ENCODE measurements around the gene GLDC.
"Not testable (repeated sequence)": the region's sequence is repeated elsewhere in the genome, so short reads cannot be mapped to it uniquely, and the experiment has no call there.

GLDC gene

DNA sequence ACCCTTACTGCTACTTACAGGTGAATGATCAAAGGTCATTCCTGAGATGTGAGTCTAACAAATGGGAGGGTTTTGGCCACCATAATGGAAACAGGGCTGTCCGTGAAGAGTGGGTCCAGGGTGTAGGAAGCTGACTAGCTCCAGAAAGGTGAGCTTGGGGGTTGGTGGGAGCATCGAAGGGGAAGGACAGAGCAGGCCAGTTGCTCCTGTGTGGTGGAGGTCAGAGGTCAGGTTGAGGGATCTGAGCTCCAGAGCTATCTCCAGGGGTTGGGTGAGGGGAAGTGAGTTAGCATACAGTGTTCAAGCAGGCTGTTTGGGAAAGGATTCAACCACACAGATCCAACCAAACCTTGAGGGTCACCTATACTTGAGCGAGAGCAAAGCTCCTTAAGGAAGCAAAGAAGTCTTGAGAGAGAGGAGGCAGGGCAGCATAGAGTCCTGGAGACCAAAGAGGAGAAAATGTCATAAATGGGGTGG, 18.7 kb upstream of the GLDC start:
- no peak for DNase-seq (ENCODE audit: low read depth in 2 of 2)

GRCh38 chr9:6660512-6660911, 15.0 kb upstream of the GLDC start:
- DNase-seq (ENCODE audit: low read depth in 2 of 2) = no peak

- no peak for DNase-seq (ENCODE audit: low read depth in 2 of 2)
Observed at GRCh38 chr9:6658628-6659353, 13.3 kb upstream of the GLDC start.

DNA sequence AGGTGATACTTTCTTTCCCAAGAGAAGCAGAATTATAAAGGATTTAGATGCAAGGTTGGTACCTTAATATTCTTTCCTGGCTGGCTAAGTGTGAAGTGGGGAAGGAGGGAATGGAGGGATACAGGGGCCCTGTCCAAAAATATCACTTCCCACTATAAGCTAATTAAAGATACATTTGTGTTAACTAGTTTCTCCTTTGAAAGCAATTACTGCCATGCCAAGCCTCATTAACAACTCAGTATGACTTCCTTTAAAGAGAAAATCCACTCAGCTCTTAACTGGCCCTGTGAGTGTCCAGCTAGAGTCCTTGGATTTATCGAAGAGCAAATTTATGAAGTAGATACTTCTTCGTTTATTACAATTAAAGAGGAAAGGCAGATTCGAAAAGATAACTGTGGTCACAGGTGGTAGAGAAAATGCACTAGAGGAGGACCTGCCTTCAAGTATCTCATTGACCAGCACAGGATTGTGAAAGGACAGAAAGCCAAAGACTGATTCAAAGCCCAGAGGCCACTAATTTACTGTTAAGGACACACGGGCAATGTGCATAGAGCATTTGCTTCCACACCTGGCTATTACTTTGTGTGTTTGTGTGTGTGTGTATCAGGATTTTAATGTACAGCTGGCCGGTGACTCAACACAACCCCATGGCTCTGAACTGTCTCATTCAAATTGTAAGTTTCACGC, 11.2 kb upstream of the GLDC start:
- no peak for DNase-seq (ENCODE audit: low read depth in 2 of 2)

DNA sequence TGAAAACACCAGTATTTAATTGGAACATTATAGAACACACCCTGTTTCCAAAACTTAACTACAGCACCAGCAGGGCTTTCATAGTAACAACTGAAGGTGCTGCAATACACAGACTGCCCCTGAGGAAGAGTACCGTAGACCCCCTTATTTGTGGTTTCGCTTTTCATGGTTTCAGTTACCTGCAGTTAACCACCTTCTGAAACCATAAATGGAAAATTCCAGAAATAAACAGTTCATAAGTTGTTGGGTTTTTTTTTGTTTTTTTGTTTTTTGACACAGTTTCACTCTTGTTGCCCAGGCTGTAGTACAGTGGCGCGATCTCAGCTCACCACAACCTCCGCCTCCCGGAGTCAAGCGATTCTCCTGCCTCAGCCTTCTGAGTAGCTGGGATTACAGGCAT, 9.5 kb upstream of the GLDC start:
- DNase-seq (ENCODE audit: low read depth in 2 of 2) = no peak

GRCh38 chr9:6646293-6646636, 736 bp upstream of the GLDC start:
- peak in 1 of 2 donors; percentile 17 for DNase-seq (ENCODE audit: low read depth in 2 of 2)

- not testable (repeated sequence) for DNase-seq (ENCODE audit: low read depth in 2 of 2)
Observed at GRCh38 chr9:6645105-6645354, 499 bp downstream of the GLDC start.

DNA sequence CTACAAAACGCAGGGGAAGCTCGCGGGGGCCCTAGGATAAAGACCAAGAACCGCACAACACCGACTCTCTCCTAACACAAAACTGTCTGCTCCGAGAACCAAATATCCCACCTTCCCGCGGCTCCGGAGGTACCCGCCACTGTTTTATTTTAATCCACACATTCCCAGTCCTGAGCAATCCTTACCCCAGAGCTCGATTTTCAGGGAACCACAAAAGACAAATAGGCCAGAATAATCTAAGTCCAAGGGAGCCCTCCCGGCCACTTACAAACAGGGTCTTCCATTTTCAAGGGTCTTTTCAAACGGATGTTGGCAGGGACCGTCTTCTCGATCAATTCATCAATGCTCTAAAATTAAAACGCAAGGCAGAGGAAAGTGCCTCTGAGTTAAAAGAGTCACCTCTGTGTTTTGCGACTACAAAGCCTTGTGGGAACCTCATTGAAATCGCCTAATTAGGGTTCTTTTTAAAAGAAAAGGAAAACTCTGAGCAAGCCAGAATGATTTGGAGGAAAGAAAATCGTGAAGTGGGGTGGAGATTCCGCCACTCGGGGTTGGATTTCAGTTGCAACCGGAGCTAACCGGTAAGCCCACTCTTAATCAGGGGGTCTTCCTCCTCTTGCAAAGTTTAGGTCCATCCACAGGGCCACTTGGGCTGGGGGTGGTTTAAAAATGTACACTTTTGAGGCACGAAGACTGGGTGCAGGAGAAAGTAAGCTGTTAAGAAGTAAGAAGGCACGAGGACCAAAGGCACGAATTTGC, 1.0 kb downstream of the GLDC start:
- no peak for DNase-seq (ENCODE audit: low read depth in 2 of 2)

- no peak for DNase-seq (ENCODE audit: low read depth in 2 of 2)
Observed at GRCh38 chr9:6641961-6642360, 3.6 kb downstream of the GLDC start.

DNA sequence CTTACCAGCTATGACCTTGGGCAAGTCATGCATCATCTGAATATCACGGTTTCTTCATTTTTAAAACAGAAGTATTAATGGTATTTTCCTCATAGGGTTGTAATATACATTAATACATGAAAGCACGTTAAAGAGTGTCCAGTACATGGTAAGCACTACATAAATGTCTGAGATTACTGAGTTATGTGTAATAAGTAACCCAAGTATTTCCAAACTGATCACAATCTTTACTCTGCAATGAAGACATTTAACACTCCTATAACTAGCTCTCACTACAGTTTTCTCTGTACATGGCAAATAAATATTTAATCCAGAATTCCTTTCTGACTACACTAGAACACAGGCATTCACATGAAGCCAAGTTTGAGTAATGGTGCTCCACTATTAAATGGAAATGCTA, 4.0 kb downstream of the GLDC start:
- no peak for DNase-seq (ENCODE audit: low read depth in 2 of 2)

DNA sequence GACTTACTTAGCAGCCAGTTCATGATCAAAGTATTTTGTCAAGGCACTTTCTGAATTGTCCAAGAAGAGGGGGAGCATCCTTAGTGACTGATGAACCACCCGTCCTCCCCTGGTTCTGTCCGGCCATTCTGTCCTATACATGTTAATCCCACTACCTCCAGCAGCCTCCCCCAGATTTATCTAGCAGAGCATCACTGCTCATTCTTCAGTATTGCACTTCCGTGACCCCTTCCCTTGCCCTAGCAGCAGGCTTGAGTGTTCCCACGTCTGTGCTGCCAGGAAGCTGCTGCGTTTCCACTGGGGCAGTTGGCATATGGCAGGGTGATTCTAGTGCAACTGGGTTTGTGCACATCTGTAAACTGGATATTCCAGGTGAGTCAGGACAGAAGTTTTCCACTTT, 4.5 kb downstream of the GLDC start:
- DNase-seq (ENCODE audit: low read depth in 2 of 2) = no peak

DNA sequence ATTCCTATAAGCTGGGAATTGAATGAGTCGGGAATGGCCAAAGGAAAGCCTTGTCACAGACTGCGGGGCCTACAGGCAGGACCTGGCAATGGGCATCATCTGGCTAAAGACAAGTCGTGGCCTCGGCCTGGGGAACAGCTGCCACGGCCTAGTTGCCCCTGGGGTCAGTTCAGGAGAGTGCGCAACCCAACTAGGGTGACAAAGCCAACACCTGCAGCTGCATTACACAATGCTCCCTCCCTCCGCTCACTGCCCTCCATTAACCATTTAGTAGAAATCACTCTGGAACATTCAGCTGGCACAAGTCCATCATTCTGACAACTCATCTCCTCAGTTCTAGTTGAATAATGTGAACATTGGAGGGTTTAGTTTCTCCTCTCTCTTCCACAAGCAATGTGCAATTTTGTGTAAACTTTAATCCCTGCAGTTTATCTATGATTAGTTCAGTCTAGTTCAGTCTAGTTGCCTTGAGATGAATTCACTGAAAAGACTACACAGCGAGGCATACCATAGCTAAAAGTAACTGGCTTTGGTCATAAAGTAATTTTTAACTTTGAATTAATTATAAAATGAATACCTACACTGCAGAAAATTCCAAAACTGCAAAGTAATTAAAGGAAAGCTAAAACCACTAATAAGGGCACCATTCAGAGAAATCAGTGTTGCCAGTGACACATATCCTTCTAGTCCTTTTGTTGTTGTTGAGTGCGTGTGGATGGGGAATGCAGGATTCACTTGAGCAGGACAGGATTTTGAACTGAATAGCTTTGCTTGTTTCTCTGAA, 5.1 kb downstream of the GLDC start:
- no peak for DNase-seq (ENCODE audit: low read depth in 2 of 2)

GRCh38 chr9:6639622-6640021, 5.9 kb downstream of the GLDC start:
- no peak for DNase-seq (ENCODE audit: low read depth in 2 of 2)

DNA sequence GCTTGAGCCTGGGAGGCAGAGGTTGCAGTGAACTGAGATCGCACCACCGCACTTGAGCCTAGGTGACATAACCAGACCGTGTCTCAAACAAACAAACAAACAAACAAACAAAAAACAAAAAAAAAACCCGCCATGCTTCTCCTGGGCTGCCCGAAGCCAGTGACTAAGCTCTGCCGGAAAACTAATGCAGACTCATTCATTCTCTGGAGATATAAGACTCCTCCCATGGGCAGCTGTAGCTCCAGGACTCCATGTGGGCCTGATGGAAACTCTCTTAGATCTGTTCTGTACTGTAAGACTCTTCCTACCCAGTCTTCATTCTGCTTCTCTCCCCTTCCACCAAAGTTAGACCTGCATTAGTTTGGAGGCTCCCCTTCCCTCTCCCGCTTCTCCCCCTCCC, 11.1 kb downstream of the GLDC start:
- no peak for DNase-seq (ENCODE audit: low read depth in 2 of 2)

DNA sequence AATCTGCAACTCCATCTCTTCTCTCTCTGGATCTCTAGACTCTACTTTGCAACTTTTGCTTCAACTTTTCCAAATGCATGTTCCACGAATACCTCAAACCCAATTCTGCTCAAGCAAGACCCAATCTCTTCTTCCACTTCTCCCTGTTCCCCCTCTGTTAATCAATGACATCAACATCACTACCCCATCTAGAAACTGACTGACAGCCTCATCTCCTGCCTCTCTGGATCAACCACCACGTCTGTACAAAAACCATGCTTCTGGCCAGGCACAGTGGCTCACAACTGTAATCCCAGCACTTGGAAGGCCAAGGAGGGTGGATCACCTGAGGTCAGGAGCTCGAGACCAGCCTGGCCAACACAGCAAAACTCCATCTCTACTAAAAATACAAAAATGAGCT, 12.2 kb downstream of the GLDC start:
- no peak for DNase-seq (ENCODE audit: low read depth in 2 of 2)

- DNase-seq (ENCODE audit: low read depth in 2 of 2) = no peak
Observed at GRCh38 chr9:6632516-6633183, 12.9 kb downstream of the GLDC start.

- DNase-seq (ENCODE audit: low read depth in 2 of 2) = no peak
Observed at GRCh38 chr9:6631207-6631512, 14.4 kb downstream of the GLDC start.

GRCh38 chr9:6630502-6631206, 14.9 kb downstream of the GLDC start:
- DNase-seq (ENCODE audit: low read depth in 2 of 2) = no peak

DNA sequence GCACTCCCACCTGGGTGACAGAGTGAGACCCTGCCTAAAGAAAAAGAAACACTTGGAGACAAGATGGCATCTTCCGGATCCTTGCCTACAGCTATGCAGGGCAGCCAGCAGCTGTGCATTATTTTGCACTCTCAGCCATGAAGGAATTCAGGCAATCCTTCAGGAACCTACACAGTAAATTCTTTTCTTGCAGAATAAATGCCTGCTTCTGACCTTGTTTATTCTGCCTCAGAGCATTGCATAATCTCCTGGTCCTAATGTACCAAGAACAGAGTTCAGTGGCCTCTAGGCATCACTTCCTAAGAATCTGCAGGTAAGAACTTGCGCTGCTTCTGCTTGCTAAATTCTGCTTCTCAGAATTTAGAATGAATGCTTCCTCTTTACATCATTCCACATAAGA, 16.8 kb downstream of the GLDC start:
- DNase-seq (ENCODE audit: low read depth in 2 of 2) = no peak

GRCh38 chr9:6625363-6625762, 20.2 kb downstream of the GLDC start:
- no peak for DNase-seq (ENCODE audit: low read depth in 2 of 2)

DNA sequence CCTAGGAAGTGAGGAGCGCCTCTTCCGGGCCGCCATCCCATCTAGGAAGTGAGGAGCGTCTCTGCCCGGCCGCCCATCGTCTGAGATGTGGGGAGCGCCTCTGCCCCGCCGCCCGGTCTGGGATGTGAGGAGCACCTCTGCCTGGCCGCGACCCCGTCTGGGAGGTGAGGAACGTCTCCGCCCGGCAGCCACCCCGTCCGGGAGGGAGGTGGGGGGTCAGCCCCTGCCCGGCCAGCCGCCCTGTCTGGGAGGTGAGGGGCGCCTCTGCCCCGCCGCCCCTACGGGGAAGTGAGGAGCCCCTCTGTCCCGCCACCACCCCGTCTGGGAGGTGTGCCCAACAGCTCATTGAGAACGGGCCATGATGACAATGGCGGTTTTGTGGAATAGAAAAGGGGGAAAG, 22.7 kb downstream of the GLDC start:
- not testable (repeated sequence) for DNase-seq (ENCODE audit: low read depth in 2 of 2)

Measured in stimulated activated CD4-positive, alpha-beta T cell treated with anti-CD3 and anti-CD28 coated beads, Interleukin-1b, Interleukin-23, amount 100 ng/mL, for 1 hour (primary cell).